GM18909 (cell line): ENCODE measurements around the gene TECR.
A peak's percentile ranks its signal among the peaks of the same experiment; 100 is the strongest.

Source experiments
- ATAC-seq: cut with Tn5 transposase; IDR thresholded peaks from one replicate; pipeline ENCODE4 v1.9.1; 2021; ENCODE audit warnings: mild to moderate bottlenecking; ENCODE audit not compliant: unreplicated experiment, poor library complexity

The TECR gene

GRCh38 chr19:14507704-14508542, 21.5 kb upstream of the TECR start:
- no peak for ATAC-seq

DNA sequence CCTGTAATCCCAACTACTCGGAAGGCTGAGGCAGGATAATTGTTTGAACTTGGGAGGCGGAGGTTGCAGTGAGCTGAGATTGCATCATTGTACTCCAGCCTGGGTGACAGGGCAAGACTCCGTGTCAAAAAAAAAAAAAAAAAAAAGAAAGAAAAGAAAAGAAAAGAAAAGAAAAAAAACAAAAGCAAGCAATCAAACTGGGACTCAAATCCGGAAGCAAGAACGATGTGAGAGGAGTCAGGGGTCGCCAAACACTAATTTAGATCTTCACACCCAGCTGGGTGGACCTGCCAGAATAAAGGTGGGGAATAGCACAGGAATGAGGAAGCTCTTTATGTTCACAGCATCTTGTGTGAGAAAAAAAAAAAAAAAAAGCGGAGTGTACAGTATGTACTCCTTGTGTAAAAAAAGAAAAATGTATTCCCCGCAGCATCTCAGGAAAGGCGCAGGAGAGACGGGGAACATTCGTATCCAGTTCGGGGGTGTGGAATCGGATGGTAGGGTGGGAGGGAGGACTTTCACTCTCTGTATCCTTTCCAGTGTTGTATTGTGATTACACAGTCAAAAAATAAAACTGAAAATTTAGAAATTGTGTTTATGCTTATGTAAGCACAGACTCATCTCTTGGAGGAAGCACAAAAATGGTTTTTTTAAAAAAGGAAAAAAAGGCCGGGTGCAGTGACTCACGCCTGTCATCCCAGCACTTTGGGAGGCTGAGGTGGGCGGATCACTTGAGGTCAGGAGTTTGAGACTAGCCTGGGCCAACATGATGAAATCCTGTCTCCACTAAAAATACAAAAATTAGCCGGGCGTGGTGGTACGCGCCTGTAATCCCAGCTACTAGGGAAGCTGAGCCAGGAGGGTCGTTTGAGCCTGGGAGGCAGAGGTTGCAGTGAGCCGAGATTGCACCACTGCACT, 18.8 kb upstream of the TECR start:
- ATAC-seq = no peak

DNA sequence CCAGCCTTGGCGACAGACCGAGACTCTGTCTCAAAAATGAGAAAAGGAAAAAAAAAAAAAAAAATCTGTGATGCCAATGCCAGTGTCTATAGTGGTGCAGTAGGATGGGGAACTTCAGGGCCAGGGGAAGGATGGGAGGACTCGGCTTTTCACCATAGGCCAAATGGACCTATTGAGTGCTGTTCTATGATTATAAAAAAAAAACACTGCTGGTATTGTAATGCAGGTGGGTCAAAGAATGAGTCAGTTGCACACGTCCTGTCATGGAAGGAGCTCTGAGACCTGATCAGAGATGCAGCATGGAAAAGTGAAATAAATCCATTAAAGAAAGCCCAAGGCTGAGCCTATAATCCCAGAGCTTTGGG, 18.2 kb upstream of the TECR start:
- ATAC-seq = no peak

GRCh38 chr19:14512406-14512961, 16.9 kb upstream of the TECR start:
- no peak for ATAC-seq

GRCh38 chr19:14514215-14514863, 15.1 kb upstream of the TECR start:
- ATAC-seq = no peak

- no peak for ATAC-seq
Observed at GRCh38 chr19:14515501-14516047, 13.8 kb upstream of the TECR start.

DNA sequence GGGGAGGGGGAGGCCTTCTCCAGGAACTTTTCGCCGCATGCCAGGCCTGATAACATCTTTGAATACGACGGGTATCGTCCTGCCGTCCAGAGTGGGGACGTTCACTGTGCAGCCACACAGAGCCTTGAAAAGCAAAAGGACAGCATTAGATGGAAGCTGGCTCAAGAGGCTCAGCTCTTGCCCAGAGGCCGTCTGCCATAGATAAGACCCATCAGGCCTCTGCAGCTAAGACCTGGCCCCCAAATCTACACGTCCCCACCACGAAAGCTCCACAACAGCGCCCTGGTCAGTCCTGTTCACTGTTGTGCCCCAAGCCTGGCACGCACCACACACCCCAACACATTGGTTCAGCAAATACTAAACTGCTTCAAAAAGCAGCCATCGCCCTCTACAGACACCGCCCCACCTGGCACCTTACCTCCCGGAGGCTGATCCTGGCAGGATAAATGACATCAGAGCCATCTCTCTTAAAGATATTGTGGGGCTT, 13.3 kb upstream of the TECR start:
- no peak for ATAC-seq

DNA sequence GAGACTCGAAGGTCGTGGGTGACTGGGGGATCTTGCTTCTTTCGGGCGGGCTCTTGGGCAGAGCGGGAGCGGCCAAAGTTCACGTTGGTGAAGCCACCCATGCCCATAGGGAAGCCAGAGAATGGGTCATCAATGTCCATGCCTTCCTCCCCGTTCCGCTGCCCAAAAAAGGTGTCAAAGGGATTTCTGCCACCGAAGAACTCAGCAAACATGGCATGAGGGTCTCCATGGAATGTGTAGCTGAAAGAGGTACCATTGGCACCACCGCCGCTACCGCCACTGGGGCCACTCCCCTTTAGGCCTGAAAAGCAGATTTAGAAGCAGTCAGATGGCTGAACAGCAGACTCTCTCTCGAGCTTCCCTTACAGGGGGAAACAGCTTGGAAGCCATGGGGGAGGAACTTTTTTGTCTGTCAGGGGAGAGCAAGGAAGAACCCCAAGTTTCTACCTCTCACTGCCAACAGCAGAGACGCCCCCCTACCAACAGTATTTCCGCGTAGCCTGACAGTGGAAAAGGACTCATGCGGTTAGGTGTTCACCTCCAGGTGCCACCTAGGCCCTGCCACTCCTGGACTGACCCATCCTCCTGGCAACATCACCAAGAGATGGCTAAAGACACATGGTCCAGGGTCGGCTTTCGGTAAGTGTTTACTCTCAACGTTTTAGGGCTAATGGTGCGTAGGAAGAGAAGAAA, 12.5 kb upstream of the TECR start:
- no peak for ATAC-seq

- peak; percentile 2 for ATAC-seq
Observed at GRCh38 chr19:14517446-14517839, 12.0 kb upstream of the TECR start.

- peak; percentile 75 for ATAC-seq
Observed at GRCh38 chr19:14517840-14518505, 11.4 kb upstream of the TECR start, which contains the start of gene DNAJB1. TSS of gene DNAJB1 (minus strand) at chr19:14518397. CDS start at chr19:14518349, 48 bp downstream.

GRCh38 chr19:14519245-14519859, 10.0 kb upstream of the TECR start:
- ATAC-seq = no peak

GRCh38 chr19:14519860-14520407, 9.5 kb upstream of the TECR start:
- ATAC-seq = no peak

GRCh38 chr19:14520543-14520942, 8.9 kb upstream of the TECR start:
- ATAC-seq = no peak

DNA sequence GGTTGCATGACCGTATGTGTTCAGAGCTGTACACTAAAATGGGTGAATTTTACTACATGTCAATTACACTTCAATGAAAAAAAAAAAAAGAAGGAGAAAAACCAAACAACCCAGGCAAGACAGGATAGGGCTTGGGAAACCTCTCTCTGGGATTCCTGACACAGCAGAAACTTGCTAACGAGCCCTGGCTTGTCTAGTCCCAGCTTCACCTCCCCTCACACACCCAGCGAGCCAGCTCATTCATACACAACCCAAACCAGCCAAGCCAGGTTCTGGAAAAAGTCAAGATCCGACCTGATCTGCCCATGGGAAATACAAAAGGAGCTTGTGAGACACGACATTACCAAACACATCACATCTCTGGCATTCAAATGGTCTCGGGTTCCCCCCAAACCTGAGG, 3.7 kb upstream of the TECR start:
- no peak for ATAC-seq

- no peak for ATAC-seq
Observed at GRCh38 chr19:14526423-14526822, 3.0 kb upstream of the TECR start.

DNA sequence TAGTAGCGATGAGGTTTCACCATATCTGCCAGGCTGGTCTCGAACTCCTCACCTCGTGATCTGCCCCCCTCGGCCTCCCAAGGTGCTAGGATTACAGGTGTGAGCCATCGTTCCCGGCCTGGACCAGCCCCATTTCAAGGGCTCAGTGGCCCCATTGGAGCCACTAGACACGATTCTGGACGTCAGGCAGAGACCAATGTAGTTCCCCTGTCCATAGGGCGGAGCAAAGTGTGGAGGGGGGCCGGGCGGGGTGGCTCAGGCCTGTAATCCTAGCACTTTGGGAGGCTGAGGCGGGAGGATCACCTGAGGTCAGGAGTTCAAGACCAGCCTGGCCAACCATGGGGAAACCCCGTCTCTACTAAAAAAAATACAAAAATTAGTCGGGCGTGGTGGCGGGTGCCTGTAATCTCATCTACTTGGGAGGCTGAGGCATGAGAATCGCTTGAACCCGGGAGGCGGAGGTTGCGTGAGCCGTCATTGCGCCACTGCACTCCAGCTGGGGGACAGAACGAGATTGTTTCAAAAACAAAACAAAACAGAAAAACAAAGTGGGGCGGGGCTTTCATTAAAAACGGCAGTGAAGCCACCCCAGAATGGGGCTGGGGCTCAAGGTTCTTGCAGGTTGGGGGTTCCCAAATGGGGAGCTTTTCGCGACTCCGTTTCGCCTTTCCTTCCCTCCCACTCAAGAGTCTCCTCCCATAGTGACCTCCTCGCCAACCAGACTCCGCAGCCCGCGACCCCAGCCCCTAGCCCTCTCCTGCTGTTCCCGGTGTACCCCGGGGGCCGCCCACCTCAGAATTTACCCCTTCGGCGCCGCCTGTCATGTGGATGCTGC, 758 bp upstream of the TECR start:
- no peak for ATAC-seq

DNA sequence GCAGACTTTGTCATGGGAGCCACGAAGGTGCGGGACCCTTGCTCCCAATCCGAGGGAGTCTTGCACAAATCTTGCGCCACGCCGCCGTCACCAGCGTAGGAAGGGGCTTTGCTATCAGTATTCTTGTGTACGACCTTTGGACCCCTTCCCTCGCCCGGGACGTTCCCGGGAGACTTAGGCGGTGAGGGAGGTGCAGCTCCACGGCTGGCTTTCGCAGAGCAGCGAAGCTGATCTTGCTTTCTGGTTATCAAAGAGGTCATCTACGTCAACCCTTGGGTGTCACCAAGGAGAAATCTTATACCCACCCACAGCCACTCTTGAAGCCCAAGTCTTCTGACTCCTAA, 583 bp downstream of the TECR start:
- no peak for ATAC-seq

GRCh38 chr19:14530506-14530905, 1.1 kb downstream of the TECR start:
- no peak for ATAC-seq
